NCI-H460 (cell line): ENCODE measurements around the gene MEIOB. TPM values are rescaled to one million over a fixed set of nuclear protein-coding genes. Genes with fewer than 3 reads are reported as not detected.
A peak's percentile ranks its signal among the peaks of the same experiment; 100 is the strongest.
"Not testable (repeated sequence)": the region's sequence is repeated elsewhere in the genome, so short reads cannot be mapped to it uniquely, and the experiment has no call there.

Experiments
- DNase-seq: peaks from one replicate; pipeline ENCODE4 v3.0.0-alpha.2; 2016; ENCODE audit warnings: low read depth; ENCODE audit errors: extremely low read depth
- total RNA-seq: library from RNA; depleted of rRNA; stranded (reverse); fragments of >200 nt; shearing (Covaris generic); gene quantifications from 2 replicates; pipeline ENCODE4 v1.2.3, GENCODE V29; 2014

MEIOB gene
- total RNA-seq, 1 experiment from 2014 or later, result 0.97 TPM

- DNase-seq, result no peak
Measured at GRCh38 chr16:1816396-1817275, 55.3 kb downstream of the MEIOB start.

GRCh38 chr16:1815461-1815860 is 56.5 kb downstream of the MEIOB start:
- DNase-seq, result no peak

DNA sequence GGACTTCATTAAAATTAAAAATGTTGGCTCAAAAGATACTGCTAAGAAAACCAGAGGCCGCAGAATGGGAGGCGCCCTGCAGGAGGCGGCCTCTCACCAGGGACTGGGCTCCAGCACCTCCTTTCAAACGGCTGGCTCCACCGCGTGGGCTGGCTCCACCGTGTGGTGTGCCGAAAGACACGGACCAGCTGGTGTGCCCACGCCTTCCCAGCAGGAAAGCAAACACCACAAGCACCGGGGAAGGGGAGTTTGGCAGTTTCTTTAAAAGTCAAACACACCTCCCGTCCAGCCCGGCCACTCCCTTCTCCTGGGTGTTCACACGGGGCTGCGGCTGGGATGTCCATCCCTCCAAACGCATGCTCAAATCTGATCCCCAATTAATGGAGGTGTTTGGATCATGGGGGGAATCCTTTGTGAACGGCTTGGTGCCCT is 59.2 kb downstream of the MEIOB start:
- peak; percentile 57 for DNase-seq

- DNase-seq, result no peak
Measured at GRCh38 chr16:1810536-1810935, 61.4 kb downstream of the MEIOB start.

DNA sequence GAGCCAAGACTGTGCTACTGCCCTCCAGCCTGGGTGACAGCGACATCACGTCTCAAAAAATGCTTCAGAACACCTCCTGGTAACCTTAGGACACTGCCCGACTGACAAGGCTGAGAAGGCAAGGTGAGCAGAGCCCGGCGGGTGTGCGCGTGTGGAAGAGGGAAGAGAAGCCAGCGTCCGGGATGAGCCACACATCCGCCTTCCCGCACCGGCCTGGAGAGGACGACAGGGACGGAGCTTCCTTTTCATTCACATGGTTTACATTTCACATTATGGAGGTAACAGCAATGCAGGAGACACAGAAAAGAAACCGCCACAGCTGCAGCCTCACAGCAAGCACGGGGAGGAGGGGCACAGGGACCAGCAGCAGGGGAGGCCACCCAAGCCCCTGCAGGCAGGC is 61.9 kb downstream of the MEIOB start:
- no peak for DNase-seq

- DNase-seq, result no peak
Measured at GRCh38 chr16:1809281-1809801, 62.6 kb downstream of the MEIOB start.

DNA sequence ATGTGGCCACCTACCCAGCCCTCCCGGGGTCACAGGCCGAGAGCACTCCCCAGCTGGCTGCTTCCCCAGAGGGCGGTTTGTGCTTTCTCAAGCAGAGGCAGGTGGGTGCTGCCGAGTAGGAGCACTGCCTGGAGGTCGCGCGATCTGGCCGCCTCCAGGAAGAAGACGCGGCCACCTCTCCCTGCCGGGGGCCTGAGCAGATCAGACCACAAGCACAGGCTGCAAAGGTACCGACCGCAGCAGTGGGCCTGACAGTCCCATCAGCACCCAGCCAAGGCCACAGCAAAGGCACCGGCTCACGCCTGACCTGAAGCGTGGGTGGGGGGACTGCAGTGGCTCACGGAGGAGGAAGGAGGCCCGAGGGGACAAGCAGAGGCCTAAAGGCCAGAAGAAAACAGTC is 63.3 kb downstream of the MEIOB start:
- no peak for DNase-seq

GRCh38 chr16:1807626-1808025 is 64.3 kb downstream of the MEIOB start:
- DNase-seq, result no peak

GRCh38 chr16:1800701-1801100 is 71.3 kb downstream of the MEIOB start:
- no peak for DNase-seq

GRCh38 chr16:1799263-1799662 is 72.7 kb downstream of the MEIOB start:
- not testable (repeated sequence) for DNase-seq

GRCh38 chr16:1794908-1795666 is 76.9 kb downstream of the MEIOB start:
- DNase-seq, result no peak

GRCh38 chr16:1794221-1794871 is 77.6 kb downstream of the MEIOB start:
- no peak for DNase-seq

DNA sequence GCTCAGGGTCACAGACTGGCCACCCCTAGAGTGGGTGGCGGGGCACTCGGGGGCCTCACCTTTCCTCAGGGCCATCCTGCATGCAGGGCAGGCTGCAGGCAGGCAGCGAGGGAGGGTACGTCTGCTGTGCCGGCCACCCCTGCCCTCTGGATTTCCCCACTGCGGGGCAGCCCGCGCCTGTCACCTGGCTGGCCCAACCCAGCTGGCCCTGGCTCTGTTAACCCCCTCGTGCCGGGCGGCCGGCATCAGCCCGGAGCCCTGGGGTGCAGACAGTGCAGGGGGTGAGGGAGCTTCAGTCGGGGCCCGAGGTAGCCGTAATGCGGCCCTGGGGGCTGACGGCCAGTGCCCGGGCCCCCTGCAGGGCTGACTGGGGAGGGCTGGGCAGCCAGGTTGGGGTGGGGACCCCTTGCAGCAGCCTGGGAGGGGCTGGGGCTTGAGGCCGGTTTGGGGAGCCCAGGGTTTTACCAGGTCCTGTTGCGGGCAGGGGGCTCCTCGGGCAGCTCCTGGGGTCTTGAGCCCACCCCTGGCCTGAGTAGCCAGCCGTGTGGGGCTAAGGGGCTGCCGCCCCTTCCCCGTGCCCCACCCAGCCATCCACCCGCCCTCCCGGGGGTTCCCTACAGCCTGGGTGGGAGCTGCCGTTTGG is 78.3 kb downstream of the MEIOB start, which contains the start of gene IGFALS:
TSS of gene IGFALS (minus strand) at position 128 of the 643 bp plus-strand sequence. CDS start at position 75, 53 bp downstream.
- no peak for DNase-seq

GRCh38 chr16:1792836-1793577 is 79.0 kb downstream of the MEIOB start:
- DNase-seq, result no peak

DNA sequence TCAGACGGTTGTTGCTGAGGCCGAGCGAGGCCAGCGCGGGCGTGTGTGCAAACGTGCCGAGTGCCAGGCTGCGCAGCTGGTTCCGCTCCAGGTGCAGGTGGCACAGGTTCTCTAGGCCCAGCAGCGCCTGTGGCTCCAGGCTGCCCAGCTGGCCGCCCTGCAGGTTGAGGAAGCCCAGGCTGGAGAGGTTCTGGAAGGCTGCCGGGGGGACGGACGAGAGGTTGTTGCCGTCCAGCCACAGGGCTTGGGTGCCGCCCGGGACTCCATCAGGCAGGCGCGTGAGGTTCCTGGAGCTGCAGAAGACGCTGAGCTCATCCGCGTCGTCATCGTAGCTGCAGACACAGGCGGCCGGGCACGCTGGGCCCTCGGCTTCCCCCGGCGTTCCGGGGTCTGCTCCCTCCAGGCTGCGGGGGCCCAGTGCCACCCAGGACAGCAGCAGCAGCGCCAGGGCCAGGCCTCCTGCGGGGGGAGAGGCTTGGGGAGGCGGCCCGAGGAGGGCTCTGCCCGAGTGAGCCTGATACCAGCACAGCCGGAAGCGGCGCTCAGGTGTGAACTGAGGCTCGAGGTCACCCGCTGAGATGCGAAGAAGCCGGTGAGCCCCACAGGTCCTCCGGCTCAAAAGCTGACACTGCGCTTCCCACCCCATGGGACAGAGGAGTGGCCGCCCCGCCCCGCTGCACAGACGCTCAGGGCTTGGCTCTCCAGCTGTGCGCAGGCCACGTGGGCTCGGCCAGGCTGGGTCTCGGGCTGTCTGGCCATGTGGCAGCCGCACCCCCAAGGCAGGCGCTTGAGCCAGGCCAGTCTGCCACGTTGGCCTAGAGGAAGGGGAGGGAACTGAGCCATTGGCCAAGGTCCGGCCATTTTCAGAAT is 79.8 kb downstream of the MEIOB start:
- no peak for DNase-seq

- DNase-seq, result no peak
Measured at GRCh38 chr16:1791256-1791942, 80.6 kb downstream of the MEIOB start.

- DNase-seq, result no peak
Measured at GRCh38 chr16:1790611-1791255, 81.2 kb downstream of the MEIOB start.

- DNase-seq, result no peak
Measured at GRCh38 chr16:1790261-1790610, 81.7 kb downstream of the MEIOB start.
